GM18498 (cell line): Measurements from ENCODE around the gene CSTPP1.
A peak's percentile ranks its signal among the peaks of the same experiment; 100 is the strongest.
"Not testable (repeated sequence)": the region's sequence is repeated elsewhere in the genome, so short reads cannot be mapped to it uniquely, and the experiment has no call there.

Experiments
- ATAC-seq: cut with Tn5 transposase; IDR thresholded peaks from one replicate; pipeline ENCODE4 v1.9.1; 2021; ENCODE audit warnings: mild to moderate bottlenecking, moderate library complexity; ENCODE audit not compliant: unreplicated experiment

CSTPP1 gene

DNA sequence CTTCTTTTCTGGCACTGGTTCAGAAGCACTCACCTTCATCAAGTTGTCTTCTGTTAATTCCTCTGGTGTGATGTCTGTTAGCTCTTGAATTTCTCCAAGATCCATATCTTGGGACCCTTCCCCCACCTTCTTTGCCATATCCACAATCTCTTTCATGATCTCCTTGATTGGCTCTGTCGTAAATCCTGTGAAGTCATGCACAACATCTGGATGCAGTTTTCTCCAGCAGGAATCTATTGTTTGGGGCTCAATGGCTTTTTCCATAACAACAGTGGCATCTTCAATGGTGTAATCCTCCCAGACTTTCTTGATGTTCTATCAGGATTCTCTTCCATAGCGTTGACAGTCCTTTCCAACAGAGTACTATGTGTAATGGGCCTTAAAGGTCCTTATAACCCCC, 96.9 kb downstream of the CSTPP1 start:
- no peak for ATAC-seq

DNA sequence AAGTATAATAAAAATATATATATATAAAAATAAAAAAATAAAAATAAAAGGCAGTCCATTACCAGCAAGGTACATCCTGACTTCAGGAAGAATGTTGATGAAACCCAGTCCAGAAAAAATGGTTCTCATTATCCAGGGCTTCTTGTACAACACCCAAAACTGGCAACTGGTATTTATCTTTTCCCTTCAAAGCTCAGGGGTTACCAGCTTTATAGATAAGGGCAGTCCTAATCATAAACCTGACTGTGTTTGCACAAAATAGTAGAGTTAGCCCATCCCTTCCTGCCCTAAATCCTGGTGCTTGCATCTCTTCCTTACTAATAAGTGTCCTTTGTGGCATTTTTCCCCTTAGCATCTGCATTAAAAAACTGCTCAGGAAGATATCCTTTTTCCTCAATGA, 97.5 kb downstream of the CSTPP1 start:
- no peak for ATAC-seq

DNA sequence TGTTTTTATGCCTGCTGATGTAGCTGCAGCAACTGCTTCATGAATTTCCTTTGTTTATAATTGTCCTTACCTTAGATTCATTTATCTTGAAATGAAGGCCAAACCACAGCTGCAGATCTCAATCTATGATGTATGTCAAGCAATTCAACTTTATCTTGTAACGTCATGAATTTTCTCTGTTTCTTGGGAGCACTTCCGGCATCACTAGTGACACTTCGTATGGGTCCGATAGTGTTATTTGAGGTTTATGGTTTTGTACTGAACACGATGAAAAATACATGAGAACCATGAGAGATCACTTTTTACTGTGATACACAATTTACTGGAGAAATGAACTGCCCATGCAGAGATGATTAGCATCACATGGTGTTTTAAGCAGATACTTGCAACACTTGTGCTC, 98.5 kb downstream of the CSTPP1 start:
- no peak for ATAC-seq

DNA sequence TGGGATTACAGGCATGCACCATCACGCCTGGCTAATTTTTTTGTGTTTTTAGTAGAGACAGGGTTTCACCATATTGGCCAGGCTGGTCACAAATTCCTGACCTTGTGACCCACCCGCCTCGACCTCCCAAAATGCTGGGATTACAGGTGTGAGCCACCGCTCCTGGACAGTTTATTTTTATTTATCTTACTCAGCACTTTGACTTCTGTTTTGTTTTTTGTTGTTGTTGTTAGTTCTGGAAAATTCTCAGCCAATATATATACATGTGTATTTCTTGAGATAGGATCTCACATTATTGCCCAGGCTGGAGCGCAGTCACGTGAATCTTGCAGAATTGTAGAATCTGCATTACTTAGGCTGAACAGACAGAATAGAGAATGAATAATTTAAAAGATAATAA, 107.6 kb downstream of the CSTPP1 start:
- no peak for ATAC-seq

DNA sequence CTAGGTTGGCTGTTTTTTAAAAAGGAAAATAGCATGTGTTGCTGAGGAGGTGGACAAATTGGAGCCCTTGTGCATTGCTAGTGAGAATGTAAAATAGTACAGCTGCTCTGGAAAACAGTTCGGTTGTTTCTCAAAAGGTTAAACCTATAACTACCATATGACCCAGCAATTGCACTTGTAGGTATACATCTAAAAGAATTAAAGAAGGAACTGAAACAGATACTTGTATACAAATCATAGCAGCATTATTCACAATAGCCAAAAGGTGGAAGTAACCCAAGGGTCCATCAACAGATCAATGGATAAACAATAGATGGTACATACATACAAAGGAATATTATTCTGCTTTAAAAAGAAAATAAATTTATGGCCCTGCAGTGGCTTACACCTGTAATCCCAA, 111.4 kb downstream of the CSTPP1 start:
- peak; percentile 53 for ATAC-seq

DNA sequence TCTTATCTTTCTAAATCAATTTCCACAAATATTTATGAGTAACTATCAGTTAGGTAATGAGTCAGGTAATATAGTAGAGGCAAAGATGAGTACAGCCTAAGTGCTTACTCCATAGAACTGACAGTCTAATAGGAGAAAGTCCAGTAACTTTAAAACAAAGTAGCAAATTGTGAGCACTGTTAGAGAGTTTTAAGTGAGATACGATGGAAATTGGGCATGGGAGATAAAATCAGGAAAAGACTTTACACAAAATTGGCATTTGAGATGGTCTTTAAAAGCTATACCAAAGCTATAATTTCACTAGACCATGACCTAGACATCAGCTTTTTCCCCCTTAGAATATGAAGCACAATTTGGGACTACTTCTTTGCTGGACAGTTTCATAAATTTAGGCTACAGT, 113.7 kb downstream of the CSTPP1 start:
- ATAC-seq = no peak

DNA sequence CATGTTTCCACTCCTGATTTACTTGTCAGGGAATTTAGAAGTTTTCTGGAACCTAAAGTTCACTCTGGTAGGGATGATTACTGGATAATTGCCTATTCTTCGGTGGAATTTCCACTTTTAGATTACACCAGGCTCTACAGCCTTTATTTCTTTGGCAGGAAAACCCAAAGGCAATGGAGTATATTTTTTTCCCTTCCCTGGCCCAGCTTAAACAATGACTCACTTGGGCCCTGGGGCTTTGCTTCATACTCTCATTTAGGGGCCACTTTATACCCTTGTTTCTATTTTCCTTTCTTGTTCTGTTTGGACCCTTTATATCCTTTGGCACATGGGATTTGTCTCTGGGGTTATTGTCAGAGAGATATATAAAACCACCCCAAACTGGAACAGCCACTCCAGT, 114.7 kb downstream of the CSTPP1 start:
- no peak for ATAC-seq

DNA sequence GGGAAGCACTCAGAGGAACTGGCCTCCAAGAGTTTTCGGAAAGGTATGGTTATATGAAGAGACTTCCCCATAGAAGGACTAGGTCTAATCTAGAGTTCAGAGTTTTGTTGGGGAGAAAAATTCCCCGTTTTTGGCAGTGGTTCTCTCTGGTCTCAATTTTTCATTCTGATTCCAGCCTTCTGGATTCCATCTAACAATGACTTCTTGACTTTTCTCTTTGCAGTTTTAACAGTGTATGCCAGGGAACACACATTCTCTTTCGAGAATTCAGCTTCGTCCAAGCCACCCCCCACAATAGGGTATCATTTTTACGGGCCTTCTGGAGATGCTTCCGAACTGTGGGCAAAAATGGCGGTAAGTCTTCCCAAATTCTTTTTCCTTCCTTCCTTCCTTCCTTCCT, 115.6 kb downstream of the CSTPP1 start:
- no peak for ATAC-seq

DNA sequence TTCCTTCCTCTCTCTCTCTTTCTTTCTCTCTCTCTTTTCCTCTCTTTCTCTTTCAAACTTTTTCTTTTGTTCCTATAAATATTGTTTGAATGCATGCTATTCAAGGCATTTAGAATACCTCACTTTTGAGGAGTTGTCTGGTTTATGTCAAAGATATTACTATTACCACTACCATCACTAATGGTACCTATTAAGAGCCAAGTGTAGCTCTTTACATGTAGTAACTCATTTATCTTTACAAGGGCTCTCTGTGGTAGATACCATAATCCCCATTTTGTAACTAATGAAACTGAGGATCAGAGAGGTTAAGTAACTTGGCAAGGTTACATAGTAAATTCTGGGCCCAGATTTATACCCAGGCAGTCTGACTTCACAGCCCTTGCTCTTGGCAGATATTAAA, 116.0 kb downstream of the CSTPP1 start:
- no peak for ATAC-seq

DNA sequence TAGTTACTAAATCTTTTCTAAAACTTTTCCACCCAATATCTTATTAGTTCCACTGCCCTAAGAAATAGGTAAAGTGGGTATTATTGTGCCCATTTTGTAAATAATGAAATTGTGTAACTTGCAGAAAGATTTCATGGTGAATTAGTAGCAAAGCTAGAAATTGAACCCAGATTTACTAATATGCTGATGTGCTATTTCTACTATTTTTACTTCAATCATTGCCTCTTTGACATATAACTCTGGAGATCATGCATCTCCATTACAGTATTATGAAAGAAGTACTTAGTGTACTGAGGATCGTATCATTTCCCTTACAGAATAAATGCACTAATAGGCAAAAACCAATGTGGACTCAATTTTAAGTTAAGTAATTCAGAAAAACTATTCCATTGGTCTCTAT, 119.0 kb downstream of the CSTPP1 start:
- ATAC-seq = no peak

DNA sequence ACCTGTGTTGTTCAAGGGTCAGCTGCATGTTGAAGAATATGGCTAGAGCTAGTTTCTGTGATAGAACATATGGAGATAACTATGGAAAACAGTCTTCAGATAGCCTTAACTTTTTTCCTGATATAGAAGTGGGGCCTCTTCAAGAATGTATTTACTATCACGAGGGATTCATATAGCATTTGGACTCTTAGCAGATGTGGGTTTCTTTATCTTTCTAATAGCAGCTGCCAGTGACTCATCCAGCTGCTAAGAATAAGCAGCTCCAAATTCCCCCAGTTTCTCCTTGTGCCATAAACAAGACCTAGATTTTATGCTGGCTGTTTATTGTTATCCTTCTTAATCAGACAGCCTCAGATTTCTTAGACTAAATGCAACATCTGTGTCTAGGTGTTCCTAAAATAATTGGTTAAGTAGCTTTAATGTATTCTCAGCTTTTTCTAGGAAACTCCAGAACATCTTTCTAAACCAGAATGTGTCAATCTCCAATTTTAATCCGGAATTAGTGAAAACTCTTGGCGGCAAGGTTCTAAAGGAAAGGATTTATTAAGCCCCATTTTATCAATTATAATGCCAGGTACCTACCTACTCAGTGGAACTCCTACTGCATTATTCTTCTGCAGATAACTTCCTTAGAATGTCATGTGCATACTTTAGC, 119.8 kb downstream of the CSTPP1 start:
- no peak for ATAC-seq

DNA sequence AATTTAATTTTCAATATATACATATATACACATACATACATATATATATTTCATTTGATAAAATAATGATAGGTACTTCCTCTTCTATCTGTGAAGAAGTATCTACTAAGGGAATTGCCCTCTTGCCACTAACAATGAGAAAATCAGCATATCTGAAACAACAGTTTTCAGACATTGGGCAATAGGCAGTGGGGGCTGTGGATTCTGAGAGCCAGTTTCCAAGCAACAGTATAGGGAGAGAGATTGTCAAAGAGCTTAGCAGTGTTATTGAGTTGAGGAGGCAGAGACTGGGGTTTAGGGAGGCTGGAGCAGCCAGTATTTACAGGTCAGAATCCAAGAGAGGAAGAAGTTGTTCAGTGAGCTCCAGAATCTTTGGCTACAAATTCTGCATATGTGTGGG, 120.8 kb downstream of the CSTPP1 start:
- no peak for ATAC-seq

DNA sequence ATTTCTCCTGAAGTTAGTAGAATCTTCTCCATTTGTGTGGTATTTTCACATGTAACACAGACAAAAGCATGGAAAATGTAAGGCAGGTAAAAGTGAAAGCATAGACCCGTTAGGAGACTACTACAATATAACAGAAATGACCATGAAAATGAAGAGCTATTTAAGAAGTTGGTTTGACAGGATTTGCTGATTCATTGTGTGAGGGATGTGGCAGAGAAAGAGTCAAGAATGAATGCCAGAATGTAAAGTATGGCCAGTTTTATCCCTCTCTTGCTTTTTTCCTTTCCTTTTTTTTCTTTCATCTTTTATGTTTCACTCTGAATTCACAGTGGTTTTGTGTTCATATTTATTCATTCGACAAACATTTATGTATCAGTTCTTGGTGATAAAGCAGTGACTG, 124.2 kb downstream of the CSTPP1 start:
- ATAC-seq = no peak

DNA sequence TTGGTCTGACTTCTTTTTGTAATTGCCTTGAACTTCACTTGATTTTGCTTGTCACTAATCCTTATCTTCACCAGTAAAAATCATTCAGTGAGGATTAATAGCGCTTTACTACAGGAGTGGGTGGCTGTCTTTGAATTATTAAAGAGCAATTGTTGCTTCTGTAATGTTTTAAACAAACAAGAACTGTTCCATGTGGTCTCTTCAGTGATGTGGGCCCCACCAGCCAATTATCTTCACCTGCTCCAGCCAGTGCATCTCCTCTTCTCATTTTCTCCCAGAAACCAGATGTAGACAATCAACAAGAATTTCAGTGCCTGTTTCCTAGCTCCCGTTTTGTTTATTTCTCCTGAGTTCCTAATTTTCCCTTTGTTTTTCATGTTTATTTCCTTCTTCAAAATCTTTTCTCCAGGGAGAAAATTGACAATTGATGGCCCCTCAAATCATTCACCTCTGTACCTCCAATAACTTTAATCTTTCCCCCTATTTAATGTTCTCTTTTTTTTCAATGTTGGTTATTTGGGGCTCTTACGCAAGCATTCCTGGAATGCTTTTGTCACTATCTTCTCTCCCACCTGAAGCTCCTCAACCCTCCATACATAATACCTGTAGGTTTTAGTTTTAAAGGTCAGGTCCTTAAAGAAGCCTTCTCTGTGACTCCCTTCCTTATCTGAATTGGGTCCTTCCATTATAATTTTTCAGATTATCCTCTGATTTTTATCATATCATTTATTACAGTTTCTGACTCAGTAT, 125.0 kb downstream of the CSTPP1 start:
- ATAC-seq = no peak

DNA sequence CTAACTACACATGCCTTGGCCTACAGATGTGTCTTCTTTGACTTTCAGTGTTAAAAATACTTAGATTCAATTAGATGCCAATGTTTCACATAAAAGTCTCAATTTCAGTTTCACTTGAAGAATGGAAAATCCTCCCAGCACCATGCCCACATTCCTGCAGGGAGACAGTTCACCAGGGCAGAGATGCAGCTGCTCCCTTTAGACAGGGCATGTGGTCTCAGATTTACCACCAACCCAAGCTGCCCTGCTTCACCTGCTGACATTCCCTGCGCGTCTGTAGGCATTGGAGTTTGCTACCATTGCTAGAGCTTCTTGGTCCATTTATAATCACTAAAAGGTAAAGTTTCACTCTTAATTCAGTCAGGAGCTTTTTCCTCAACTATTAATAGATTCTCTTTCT, 126.2 kb downstream of the CSTPP1 start:
- ATAC-seq = no peak

DNA sequence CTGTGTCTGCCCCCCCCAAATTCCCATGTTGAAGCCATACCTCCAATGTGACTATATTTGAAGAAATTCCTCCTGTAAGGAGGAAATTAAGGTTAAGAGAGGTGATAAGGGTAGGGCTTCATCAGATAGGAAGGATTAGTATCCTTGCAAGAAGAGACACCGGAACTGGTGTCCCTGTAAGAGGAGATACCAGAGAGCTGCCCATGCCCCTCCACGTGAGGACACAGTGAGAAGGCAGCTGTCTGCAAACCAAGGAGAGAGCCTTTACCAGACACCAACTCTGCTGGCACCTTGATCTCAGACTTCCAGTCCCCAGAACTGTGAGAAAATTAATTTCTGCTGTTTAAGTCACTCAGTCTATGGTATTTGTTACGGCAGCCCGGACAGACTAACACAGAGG, 130.8 kb downstream of the CSTPP1 start:
- no peak for ATAC-seq

DNA sequence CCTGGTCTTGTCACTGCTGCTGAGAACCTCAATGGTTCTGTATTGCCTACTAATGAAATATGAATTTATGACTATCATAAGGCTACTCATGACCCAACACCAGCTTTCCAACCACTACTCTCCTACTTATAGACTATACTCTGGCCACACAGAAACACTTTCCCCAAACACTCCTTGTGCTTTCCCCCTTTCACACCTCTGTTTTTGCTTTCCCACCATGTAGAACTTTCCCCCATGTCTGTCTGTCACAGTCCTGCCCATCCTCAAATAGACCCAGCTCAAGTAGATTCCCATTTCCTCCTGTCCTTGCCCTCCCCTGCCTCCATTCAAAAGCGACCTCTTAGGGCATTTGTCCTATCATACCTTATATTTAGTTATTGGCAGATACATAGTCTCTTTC, 134.2 kb downstream of the CSTPP1 start:
- ATAC-seq = no peak

DNA sequence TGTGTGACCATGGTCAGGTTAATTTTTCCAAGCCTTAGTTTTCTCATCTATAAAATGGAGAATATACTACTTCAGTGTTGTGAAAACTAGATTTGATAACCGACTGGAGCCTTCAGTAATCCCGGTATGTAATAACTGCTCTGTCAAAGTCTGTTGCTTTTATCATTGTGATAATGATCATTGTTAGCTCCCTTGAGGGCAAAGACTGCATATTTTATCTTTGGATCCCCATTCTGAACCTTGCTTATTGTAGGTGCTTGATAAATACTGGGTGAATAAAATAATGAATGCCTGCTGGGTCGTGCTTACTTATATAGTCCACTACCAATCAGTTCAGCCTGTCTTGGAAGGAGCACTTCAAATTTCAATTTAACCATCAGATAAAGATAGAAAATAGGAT, 134.8 kb downstream of the CSTPP1 start:
- ATAC-seq = no peak

DNA sequence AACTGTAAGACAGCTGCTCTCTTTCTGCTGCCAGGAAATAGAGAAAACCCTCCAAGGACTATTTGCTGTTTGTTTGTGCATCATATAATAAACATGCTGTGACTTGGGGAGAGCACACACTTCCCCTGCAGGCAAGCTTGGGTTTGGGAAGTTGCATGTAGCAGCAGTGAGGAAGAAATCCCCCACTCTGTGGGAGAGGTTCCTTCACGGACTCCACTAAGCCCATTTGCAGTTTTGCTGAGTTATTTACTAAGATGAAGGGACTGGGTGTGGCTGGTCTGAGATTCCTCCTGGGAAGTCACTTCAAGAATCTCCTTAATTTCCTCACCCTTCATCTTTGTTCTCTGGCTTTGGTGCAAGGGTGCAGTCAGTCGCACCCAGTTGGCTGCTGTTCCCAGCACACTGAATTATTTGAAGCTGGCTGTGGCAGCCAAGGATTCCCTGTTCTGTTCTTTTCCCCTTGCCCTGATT, 135.3 kb downstream of the CSTPP1 start:
- ATAC-seq = no peak

DNA sequence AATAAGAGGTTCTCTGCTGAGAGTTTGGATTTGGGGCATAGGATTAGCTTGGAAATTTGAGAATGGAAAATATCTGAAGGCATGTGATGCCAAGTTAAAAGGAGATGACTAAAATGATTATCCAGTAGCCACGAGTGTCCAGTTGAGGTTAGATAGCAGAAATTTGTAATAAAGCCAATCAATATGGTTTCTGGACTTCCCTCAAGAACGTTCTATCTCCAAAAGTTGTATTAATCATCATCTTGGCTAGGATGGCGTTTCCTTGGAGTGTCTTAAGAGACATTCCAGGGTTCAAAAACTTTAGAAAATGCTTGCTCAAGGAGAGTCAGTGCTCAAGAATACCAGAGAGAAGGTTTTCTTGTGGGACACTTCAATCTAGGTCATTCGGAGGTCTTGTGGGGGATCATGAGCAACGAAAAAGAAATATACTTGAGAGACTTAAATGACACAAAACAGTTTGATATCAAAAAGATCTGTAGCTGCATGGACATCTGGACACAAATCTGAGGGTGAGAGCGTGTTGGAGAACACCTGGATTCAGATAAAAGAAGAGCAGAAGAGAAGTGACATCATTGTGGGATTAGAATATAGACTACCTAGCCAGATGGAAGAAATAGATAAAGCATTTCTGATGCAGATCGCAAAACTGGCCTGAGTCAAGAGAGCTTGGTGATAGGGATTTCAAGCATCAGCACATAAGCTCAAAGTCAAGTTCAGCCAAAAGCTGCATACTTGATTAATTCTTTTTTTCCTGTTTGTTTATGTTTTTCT, 142.4 kb downstream of the CSTPP1 start:
- ATAC-seq = no peak

DNA sequence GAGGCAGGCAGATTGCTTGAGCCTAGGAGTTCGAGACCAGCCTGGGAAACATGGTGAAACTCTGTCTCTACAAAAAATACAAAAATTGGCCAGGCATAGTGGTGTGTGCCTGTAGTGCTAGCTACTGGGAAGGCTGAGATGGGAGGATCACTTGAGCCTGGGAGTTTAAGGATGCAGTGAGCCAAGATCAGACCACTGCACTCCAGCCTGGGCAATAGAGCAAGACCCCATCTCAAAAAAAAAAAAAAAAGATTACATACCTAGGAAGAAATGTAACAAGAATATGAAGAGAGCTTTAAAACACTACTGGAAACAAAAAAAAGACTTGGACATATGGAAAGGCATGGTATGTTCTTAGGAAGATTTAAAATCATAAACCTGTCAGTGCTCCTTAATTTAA, 144.2 kb downstream of the CSTPP1 start:
- ATAC-seq = not testable (repeated sequence)

DNA sequence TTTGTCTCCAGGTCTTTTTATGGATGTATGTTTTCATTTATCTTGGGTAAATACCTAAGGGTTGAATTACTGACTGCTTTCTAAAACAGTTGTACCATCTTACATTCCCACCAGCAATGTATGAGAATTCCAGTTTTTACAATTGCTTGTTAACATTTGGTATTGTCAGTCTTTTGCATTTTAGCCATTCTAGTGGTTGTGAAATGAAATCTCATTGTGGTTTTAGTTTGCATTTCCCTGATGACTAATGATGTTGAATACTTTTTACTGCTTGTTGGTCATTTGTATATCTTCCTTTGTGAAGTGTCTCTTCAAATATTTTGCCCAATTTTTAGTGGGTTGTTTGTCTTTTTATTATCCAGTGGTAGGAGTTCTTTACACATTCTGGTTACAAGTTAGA, 147.4 kb downstream of the CSTPP1 start:
- ATAC-seq = no peak
